NCI-H82 treated with DMSO at 0.1 percent for 48 hours (cell line): Measurements from ENCODE around the gene RFX8.
A peak's percentile ranks its signal among the peaks of the same experiment; 100 is the strongest.

Source experiments
- DNase-seq: peaks from one replicate; lab custom pipeline; 2025; ENCODE audit not compliant: unreplicated experiment; lab: John Stamatoyannopoulos, UW

The RFX8 gene

GRCh38 chr2:101386599-101387150 lies 88.2 kb downstream of the RFX8 start:
- DNase-seq, result no peak

GRCh38 chr2:101383016-101383541 lies 91.8 kb downstream of the RFX8 start:
- DNase-seq, result no peak

- DNase-seq, result no peak
Observed at GRCh38 chr2:101382442-101382841, 92.5 kb downstream of the RFX8 start.

GRCh38 chr2:101380376-101380775 lies 94.5 kb downstream of the RFX8 start:
- DNase-seq, result no peak

GRCh38 chr2:101379091-101379490 lies 95.8 kb downstream of the RFX8 start:
- DNase-seq, result no peak

GRCh38 chr2:101375653-101376052 lies 99.3 kb downstream of the RFX8 start:
- no peak for DNase-seq

GRCh38 chr2:101374821-101375561 lies 99.9 kb downstream of the RFX8 start:
- DNase-seq, result no peak

- DNase-seq, result no peak
Observed at GRCh38 chr2:101372792-101373191, 102.1 kb downstream of the RFX8 start.

GRCh38 chr2:101371636-101372035 lies 103.3 kb downstream of the RFX8 start:
- no peak for DNase-seq

- DNase-seq, result no peak
Observed at GRCh38 chr2:101369100-101369499, 105.8 kb downstream of the RFX8 start.

- DNase-seq, result no peak
Observed at GRCh38 chr2:101368376-101368775, 106.5 kb downstream of the RFX8 start.

GRCh38 chr2:101367508-101367907 lies 107.4 kb downstream of the RFX8 start:
- peak; percentile 80 for DNase-seq

GRCh38 chr2:101364878-101365277 lies 110.0 kb downstream of the RFX8 start:
- DNase-seq, result no peak

GRCh38 chr2:101362777-101363176 lies 112.1 kb downstream of the RFX8 start:
- no peak for DNase-seq

- DNase-seq, result no peak
Observed at GRCh38 chr2:101362316-101362715, 112.6 kb downstream of the RFX8 start.

- DNase-seq, result no peak
Observed at GRCh38 chr2:101361522-101361921, 113.4 kb downstream of the RFX8 start.

- no peak for DNase-seq
Observed at GRCh38 chr2:101361121-101361520, 113.8 kb downstream of the RFX8 start.

- no peak for DNase-seq
Observed at GRCh38 chr2:101360232-101360631, 114.7 kb downstream of the RFX8 start.

GRCh38 chr2:101359410-101359954 lies 115.4 kb downstream of the RFX8 start:
- DNase-seq, result no peak

- no peak for DNase-seq
Observed at GRCh38 chr2:101357376-101357775, 117.5 kb downstream of the RFX8 start.

- no peak for DNase-seq
Observed at GRCh38 chr2:101356521-101356920, 118.4 kb downstream of the RFX8 start.

GRCh38 chr2:101356055-101356454 lies 118.9 kb downstream of the RFX8 start:
- no peak for DNase-seq
